ENCODE measurements around the gene ACVR1B. TPM values are rescaled to one million over a fixed set of nuclear protein-coding genes. Genes with fewer than 3 reads are reported as not detected.

Gene ACVR1B
- total RNA-seq, 2 experiments from 2014 or later = 7.5 to 8.6 TPM

DNA sequence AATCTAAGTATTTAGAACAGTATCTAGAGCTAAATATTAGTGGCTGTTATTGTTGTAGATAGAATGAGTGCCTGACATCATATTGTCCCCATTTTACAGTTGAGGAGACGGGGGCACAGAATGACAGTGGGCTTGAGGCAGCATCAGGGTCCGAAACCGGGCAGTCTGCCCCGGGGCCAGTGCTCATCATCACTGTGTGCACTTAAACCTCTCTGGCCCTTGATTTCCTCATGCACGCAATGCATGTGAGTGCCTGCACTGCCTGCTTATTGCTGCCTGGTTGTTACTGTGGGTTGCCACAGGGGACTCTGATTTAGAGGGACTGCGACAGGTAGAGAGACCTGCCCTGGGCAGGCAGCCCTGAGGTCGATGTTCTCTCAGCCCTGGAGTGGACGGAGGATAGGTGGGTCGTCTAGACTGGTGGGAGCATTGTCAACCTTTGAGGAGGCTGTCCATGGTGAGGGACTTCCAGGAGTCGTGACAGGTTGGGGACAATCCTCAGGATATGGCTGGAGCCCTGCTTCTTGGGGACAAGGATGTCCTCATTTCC lies 34.4 kb upstream of the ACVR1B start:
- ChIA-PET CTCF (interaction anchor here (1.2 kb wide), 1 partner anchor 9 kb away, joined by 3 read pairs; no protein-coding TSS in a partner anchor), POLR2A (no interaction called here)
- no peak overlapping the region for H3K27ac Mint-ChIP-seq
- ATAC-seq (no peak), DNase-seq (no peak)
- TF ChIP-seq, protein P1, sequence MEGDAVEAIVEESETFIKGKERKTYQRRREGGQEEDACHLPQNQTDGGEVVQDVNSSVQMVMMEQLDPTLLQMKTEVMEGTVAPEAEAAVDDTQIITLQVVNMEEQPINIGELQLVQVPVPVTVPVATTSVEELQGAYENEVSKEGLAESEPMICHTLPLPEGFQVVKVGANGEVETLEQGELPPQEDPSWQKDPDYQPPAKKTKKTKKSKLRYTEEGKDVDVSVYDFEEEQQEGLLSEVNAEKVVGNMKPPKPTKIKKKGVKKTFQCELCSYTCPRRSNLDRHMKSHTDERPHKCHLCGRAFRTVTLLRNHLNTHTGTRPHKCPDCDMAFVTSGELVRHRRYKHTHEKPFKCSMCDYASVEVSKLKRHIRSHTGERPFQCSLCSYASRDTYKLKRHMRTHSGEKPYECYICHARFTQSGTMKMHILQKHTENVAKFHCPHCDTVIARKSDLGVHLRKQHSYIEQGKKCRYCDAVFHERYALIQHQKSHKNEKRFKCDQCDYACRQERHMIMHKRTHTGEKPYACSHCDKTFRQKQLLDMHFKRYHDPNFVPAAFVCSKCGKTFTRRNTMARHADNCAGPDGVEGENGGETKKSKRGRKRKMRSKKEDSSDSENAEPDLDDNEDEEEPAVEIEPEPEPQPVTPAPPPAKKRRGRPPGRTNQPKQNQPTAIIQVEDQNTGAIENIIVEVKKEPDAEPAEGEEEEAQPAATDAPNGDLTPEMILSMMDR (IDR thresholded peaks at IDR 0.05) = no peak
- intact Hi-C loops (cut with micrococcal nuclease) = no loop called here
- H3K4me3 Mint-ChIP-seq = no peak overlapping the region
- H3K9me3 Mint-ChIP-seq = no peaks in the 10 kb centered on the region
- H3K4me1 Mint-ChIP-seq (ENCODE audit: low read depth) = no peaks in the 10 kb centered on the region
- peaks cover 2% of the 10 kb centered on the region for H3K27me3 Mint-ChIP-seq
- no peaks in the 10 kb centered on the region for H3K36me3 Mint-ChIP-seq (ENCODE audit: low read depth)

DNA sequence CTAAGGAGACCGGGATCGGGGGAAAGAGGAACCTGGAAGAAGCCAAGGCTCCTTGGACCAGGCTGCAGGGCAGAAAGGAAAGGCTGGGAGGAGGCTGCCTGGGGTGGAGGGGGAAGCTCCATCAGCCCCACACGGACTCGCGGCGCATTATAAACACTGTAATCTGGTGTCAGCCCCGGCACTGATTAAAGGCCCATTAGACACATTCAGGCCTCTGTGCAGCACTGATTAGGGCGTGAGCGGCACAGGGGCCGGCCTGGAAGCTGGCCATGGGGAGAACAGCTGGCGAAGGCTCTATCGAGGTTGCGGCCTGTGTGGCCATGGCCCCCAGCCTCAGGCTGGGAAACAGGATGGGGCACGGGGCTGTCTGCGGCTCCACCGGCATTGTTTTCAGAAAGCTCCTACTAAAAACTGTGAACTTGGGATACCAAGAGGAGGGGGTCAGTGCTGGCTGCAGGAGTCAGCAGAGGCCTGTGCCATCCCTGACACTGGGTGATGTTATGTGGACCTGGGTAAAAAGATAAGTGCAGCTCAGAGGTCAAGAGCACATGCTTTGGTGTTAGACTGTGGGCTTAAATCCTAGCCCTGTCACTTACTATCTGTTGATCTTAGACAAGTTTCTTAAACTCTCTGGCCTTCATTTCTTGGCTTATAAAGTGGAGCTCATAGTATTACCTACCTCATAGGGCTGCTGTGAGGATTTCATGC lies 33.6 kb upstream of the ACVR1B start:
- no peak overlapping the region for H3K4me3 Mint-ChIP-seq
- DNase-seq (no peak), ATAC-seq (no peak)
- intact Hi-C loops (cut with micrococcal nuclease) = no loop called here
- ChIA-PET POLR2A (no interaction called here), CTCF (interaction anchor here (1.2 kb wide), 1 partner anchor 8 kb away, joined by 3 read pairs; no protein-coding TSS in a partner anchor)
- H3K27me3 Mint-ChIP-seq = peaks cover 2% of the 10 kb centered on the region
- H3K27ac Mint-ChIP-seq = no peak overlapping the region
- no peaks in the 10 kb centered on the region for H3K36me3 Mint-ChIP-seq (ENCODE audit: low read depth)
- H3K4me1 Mint-ChIP-seq (ENCODE audit: low read depth) = no peaks in the 10 kb centered on the region
- TF ChIP-seq, protein P1 (IDR thresholded peaks at IDR 0.05) = no peak
- H3K9me3 Mint-ChIP-seq = no peaks in the 10 kb centered on the region

DNA sequence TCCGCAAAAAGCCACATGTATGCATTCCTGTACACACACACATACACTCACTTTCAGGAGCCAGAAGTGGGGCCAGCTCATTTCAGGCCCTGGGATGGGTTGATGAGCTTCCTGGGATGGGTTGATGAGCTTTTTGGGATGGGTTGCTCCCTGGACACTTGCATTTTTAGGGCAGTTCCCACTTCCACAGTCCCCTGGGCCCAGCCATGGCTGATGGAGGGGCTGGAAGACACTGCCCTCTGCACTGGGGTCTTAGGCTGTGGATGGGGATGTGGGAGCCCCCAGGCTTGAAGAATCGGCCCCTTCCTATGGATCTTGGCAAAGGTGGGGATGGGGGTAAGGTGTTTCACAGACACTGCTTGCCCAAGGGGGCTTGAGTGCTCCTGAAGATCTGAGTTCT lies 31.5 kb upstream of the ACVR1B start:
- TF ChIP-seq, protein P1 (IDR thresholded peaks at IDR 0.05) = no peak
- intact Hi-C loops (cut with micrococcal nuclease) = no loop called here
- DNase-seq (no peak), ATAC-seq (no peak)
- CTCF ChIA-PET = no interaction called here
- H3K4me1 Mint-ChIP-seq (ENCODE audit: low read depth) = peaks cover 6% of the 10 kb centered on the region
- no peak overlapping the region for H3K27ac Mint-ChIP-seq
- no peaks in the 10 kb centered on the region for H3K36me3 Mint-ChIP-seq (ENCODE audit: low read depth)
- H3K9me3 Mint-ChIP-seq = no peaks in the 10 kb centered on the region
- no peaks in the 10 kb centered on the region for H3K27me3 Mint-ChIP-seq
- H3K4me3 Mint-ChIP-seq = no peak overlapping the region
- POLR2A ChIA-PET = no interaction called here

DNA sequence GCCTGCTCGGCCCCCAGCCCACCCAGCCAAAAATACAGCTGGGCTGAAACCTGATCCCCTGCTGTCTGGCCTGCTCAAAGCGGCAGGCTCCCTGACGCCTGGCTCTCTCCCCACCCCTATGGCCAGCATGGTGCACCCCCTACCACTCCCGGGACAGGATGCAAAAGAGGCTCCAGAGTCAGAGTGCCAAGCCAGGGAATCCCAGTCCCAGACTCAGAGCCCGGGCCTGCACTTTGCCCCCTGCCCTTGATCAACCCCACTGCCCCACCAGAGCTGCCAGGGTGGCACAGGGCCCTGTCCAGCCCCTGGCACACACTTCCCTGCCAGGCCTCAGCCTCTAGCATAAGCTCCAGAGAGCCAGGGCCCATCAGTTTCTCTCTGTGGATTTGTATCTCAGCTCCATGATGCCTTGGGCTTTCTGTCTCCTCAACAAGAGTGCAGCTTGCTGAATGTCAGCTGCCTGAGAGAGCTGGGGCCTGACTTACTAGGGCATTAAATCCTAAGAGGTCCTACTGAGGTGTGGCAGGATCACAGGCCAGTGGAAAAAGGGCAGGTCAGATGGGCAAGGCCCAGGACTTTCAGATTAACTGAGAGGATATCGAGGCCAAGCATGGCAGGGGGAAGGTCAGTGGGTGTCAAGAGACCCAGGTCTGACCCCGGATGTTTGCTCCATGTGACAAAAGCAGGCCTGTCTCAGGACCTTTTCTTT lies 30.3 kb upstream of the ACVR1B start:
- ChIA-PET CTCF (interaction anchor here (1.1 to 1.8 kb wide), 5 partner anchors 14 to 389 kb away, joined by 3 to 4 read pairs (median 3); partner anchors contain the start of gene ACVRL1), POLR2A (no interaction called here)
- Mint-ChIP-seq H3K27me3 (no peaks in the 10 kb centered on the region), H3K4me3 (no peak overlapping the region), H3K9me3 (no peaks in the 10 kb centered on the region), H3K36me3 (ENCODE audit: low read depth) (no peaks in the 10 kb centered on the region), H3K27ac (no peak overlapping the region), H3K4me1 (ENCODE audit: low read depth) (peaks cover 6% of the 10 kb centered on the region)
- ATAC-seq (no peak), DNase-seq (no peak)
- TF ChIP-seq, protein P1 (IDR thresholded peaks at IDR 0.05) = no peak
- intact Hi-C loops (cut with micrococcal nuclease) = no loop called here

DNA sequence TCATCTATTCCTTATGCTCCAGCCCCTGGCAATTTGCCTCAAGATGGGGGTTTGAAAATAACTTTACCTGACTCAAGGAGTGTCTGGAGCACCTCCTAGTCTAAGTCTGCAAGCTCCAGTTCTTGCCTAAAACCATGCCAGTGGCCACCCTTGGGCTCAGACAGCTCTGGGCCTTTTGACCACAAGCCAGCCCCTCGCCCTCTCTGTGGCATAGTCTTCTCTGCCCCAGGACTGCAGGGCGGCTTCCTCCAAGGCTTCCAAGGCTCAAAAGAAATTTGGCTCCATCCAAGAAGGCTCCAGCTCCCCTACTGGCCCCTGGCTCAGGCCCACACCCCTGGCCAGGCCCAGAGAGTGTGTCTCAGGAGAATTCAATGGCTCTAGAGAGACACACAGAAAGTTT lies 29.4 kb upstream of the ACVR1B start:
- DNase-seq = no peak
- H3K4me3 Mint-ChIP-seq = no peak overlapping the region
- H3K27ac Mint-ChIP-seq = no peak overlapping the region
- TF ChIP-seq, protein P1 (IDR thresholded peaks at IDR 0.05) = no peak
- no peaks in the 10 kb centered on the region for H3K27me3 Mint-ChIP-seq
- H3K9me3 Mint-ChIP-seq = no peaks in the 10 kb centered on the region
- ChIA-PET CTCF (interaction anchor here (0.9 to 2.4 kb wide), 17 partner anchors 14 to 485 kb away, joined by 3 to 15 read pairs (median 4); partner anchors contain the start of genes ACVR1B and ACVRL1), POLR2A (interaction anchor here (1.2 kb wide), 1 partner anchor 12 kb away, joined by 3 read pairs; no protein-coding TSS in a partner anchor)
- ATAC-seq = no peak
- no peaks in the 10 kb centered on the region for H3K36me3 Mint-ChIP-seq (ENCODE audit: low read depth)
- intact Hi-C loops (cut with micrococcal nuclease) = no loop called here
- H3K4me1 Mint-ChIP-seq (ENCODE audit: low read depth) = peaks cover 6% of the 10 kb centered on the region

All from activated CD8-positive, alpha-beta T cell treated with anti-CD3 and anti-CD28 coated beads for 36 hours (primary cell).